OCI-LY1 (cell line): Measurements from ENCODE around the gene KCNIP4.

ENCODE experiments used
- H2AFZ ChIP-seq: fragments of 200-600 bp; sonication (generic), shearing (Covaris generic); 2 replicates; pipeline ENCODE4 v1.6.0; 2014; ENCODE audit warnings: antibody characterized with exemption, mild to moderate bottlenecking, low read length
- H3F3A ChIP-seq: fragments of 200-600 bp; sonication (generic), shearing (Covaris generic); 2 replicates; pipeline ENCODE4 v1.6.0; 2014; ENCODE audit warnings: mild to moderate bottlenecking, antibody characterized with exemption, low read length, moderate library complexity; ENCODE audit not compliant: insufficient read depth
- H3K27ac ChIP-seq: fragments of 200-600 bp; sonication (generic); 2 replicates; pipeline ENCODE4 v1.5.1; 2014; ENCODE audit warnings: low read length, mixed run types, mild to moderate bottlenecking, low read depth; ENCODE audit not compliant: poor library complexity, severe bottlenecking
- H3K27me3 ChIP-seq: fragments of 200-600 bp; sonication (generic); 2 replicates; pipeline ENCODE4 v1.6.0; 2014; ENCODE audit warnings: antibody characterized with exemption, mild to moderate bottlenecking, low read length, moderate library complexity; ENCODE audit not compliant: insufficient read depth
- H3K36me3 ChIP-seq: fragments of 200-600 bp; sonication (generic); 2 replicates; pipeline ENCODE4 v1.6.1; 2014; ENCODE audit warnings: mild to moderate bottlenecking, antibody characterized with exemption, low read length, moderate library complexity, mixed read lengths; ENCODE audit not compliant: insufficient read depth
- H3K4me1 ChIP-seq: fragments of 200-600 bp; sonication (generic); 2 replicates; pipeline ENCODE4 v1.5.1; 2014; ENCODE audit warnings: mild to moderate bottlenecking, low read length, moderate library complexity; ENCODE audit not compliant: insufficient read depth, severe bottlenecking
- H3K4me2 ChIP-seq: fragments of 200-600 bp; sonication (generic), shearing (Covaris generic); 2 replicates; pipeline ENCODE4 v1.6.1; 2014; ENCODE audit warnings: low read length
- H3K4me3 ChIP-seq: fragments of 200-600 bp; sonication (generic); 2 replicates; pipeline ENCODE4 v1.5.1; 2014; ENCODE audit warnings: low read length, low read depth, mild to moderate bottlenecking, mixed read lengths; ENCODE audit not compliant: poor library complexity, severe bottlenecking
- H3K79me2 ChIP-seq: fragments of 200-600 bp; shearing (Covaris generic); 2 replicates; pipeline ENCODE4 v1.6.1; 2016; ENCODE audit warnings: mixed run types, low read length, mixed read lengths; ENCODE audit not compliant: insufficient read depth
- H3K9ac ChIP-seq: fragments of 200-600 bp; sonication (generic), shearing (Covaris generic); 2 replicates; pipeline ENCODE4 v1.6.1; 2014; ENCODE audit warnings: mild to moderate bottlenecking, low read length, mixed read lengths
- H3K9me2 ChIP-seq: fragments of 200-600 bp; sonication (generic), shearing (Covaris generic); 2 replicates; pipeline ENCODE4 v1.6.1; 2014; ENCODE audit warnings: low read depth, mild to moderate bottlenecking, low read length, mixed read lengths
- H3K9me3 ChIP-seq: fragments of 200-600 bp; shearing (Covaris generic); 2 replicates; pipeline ENCODE4 v1.6.1; 2014; ENCODE audit warnings: low read length, mixed read lengths
- H4K20me1 ChIP-seq: fragments of 200-600 bp; sonication (generic), shearing (Covaris generic); 2 replicates; pipeline ENCODE4 v1.6.0; 2016; ENCODE audit warnings: mild to moderate bottlenecking, low read length; ENCODE audit not compliant: insufficient read depth
- EZH2 ChIP-seq: fragments of 200-600 bp; sonication (generic), shearing (Covaris generic); IDR thresholded peaks from 2 replicates; pipeline ENCODE4 v1.8.0; 2017; ENCODE audit warnings: borderline replicate concordance, mixed run types, mild to moderate bottlenecking, antibody characterized with exemption, low read length, moderate library complexity, mixed read lengths
- TF ChIP-seq, protein P1 (sequence below): fragments of 200-600 bp; sonication (generic), shearing (Covaris generic); IDR thresholded peaks from 2 replicates; pipeline ENCODE4 v1.5.1; 2017; ENCODE audit warnings: mild to moderate bottlenecking, antibody characterized with exemption, low read length, moderate library complexity, mixed read lengths

The KCNIP4 gene

DNA sequence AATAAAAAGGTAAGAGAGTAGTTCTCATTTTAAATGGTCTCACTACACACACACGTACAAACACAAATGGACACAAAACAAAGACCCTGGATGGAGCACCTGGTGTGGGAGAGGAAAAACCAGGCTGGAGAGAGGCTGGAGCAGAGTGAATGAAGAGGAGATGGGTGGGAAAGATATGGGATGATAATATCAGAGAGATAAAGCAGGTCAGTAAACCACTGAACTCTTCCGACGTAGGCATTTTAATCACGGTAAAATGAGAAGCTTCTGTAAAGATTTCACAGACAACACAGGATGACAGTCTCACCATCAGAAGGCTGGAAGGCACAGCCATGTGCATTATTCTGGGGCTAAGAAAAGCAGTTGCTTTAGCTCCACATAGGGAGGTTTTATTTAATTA, 532.8 kb downstream of the KCNIP4 start:
- H3K9me2 ChIP-seq = no peaks in the 10 kb centered on the region
- H4K20me1 ChIP-seq = no peaks in the 10 kb centered on the region
- no peaks in the 10 kb centered on the region for H3K79me2 ChIP-seq
- no peaks in the 10 kb centered on the region for H3F3A ChIP-seq
- no peak overlapping the region for H2AFZ ChIP-seq
- no peak overlapping the region for H3K27ac ChIP-seq
- no peaks in the 10 kb centered on the region for H3K27me3 ChIP-seq
- no peak overlapping the region for H3K9ac ChIP-seq
- no peaks in the 10 kb centered on the region for H3K9me3 ChIP-seq
- no peaks in the 10 kb centered on the region for H3K4me1 ChIP-seq
- TF ChIP-seq EZH2 = no peak
- TF ChIP-seq, protein P1, sequence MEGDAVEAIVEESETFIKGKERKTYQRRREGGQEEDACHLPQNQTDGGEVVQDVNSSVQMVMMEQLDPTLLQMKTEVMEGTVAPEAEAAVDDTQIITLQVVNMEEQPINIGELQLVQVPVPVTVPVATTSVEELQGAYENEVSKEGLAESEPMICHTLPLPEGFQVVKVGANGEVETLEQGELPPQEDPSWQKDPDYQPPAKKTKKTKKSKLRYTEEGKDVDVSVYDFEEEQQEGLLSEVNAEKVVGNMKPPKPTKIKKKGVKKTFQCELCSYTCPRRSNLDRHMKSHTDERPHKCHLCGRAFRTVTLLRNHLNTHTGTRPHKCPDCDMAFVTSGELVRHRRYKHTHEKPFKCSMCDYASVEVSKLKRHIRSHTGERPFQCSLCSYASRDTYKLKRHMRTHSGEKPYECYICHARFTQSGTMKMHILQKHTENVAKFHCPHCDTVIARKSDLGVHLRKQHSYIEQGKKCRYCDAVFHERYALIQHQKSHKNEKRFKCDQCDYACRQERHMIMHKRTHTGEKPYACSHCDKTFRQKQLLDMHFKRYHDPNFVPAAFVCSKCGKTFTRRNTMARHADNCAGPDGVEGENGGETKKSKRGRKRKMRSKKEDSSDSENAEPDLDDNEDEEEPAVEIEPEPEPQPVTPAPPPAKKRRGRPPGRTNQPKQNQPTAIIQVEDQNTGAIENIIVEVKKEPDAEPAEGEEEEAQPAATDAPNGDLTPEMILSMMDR = no peak
- no peak overlapping the region for H3K4me3 ChIP-seq
- no peak overlapping the region for H3K4me2 ChIP-seq
- no peaks in the 10 kb centered on the region for H3K36me3 ChIP-seq

DNA sequence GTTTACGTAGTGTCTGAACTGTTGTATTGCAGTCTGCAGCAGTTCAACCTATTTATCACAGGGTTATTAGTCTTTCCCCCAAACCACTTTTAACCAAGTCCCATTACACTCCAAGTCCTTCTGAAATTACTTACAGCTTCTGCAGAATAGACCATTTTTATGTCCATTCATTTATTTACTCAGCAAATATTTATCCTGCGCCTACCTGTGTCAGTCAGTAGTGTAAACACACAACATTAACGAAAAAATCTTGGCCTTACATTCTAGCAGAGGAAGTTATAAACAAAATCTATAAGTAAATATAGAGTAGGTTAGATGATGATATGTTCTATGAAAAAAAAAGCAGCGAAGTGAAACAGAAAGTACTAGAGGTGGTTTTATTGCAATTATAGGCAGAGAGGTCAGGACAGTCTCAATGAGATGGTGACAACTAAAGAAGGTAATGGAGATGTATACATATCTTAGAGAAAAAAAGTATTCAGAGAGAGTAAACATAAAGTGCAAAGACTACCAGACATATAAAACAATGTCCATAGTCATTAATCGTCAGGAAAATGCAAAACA, 534.7 kb downstream of the KCNIP4 start:
- Histone ChIP-seq H3K9ac (no peak overlapping the region), H3K4me2 (no peak overlapping the region)

DNA sequence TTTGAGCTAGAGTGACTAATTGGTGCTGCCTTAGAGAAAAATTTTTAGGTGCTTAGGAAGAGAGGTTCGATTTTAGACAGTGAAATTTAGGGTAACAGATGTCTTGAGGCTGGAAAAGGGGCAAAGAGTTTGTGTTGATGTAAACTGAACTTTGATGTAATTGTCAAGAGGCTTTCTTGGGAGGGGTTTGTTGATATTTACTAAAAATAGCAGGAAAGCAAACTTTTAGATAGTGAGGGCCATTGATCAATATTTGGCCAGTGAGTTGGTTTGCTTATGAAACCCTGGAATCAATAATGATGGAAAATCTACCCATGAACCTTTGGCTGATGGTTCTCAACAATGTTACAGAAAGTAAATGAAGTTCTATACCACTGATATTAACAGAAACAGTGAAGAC, 537.5 kb downstream of the KCNIP4 start:
- H3K4me2 ChIP-seq = no peak overlapping the region
- no peaks in the 10 kb centered on the region for H3K4me1 ChIP-seq
- TF ChIP-seq EZH2 = no peak
- TF ChIP-seq, protein P1 = no peak
- H3K9ac ChIP-seq = no peak overlapping the region
- H3K79me2 ChIP-seq = no peaks in the 10 kb centered on the region
- H2AFZ ChIP-seq = no peak overlapping the region
- no peaks in the 10 kb centered on the region for H3K27me3 ChIP-seq
- no peak overlapping the region for H3K4me3 ChIP-seq
- H3K9me3 ChIP-seq = no peaks in the 10 kb centered on the region
- H4K20me1 ChIP-seq = no peaks in the 10 kb centered on the region
- no peaks in the 10 kb centered on the region for H3K9me2 ChIP-seq
- no peaks in the 10 kb centered on the region for H3K36me3 ChIP-seq
- H3F3A ChIP-seq = no peaks in the 10 kb centered on the region
- no peak overlapping the region for H3K27ac ChIP-seq

More for the DNA sequence above, 534.7 kb downstream of the KCNIP4 start:
- Histone ChIP-seq H3K27me3 (no peaks in the 10 kb centered on the region), H3F3A (no peaks in the 10 kb centered on the region), H3K27ac (no peak overlapping the region), H3K9me3 (no peaks in the 10 kb centered on the region), H3K36me3 (no peaks in the 10 kb centered on the region), H3K9me2 (no peaks in the 10 kb centered on the region), H2AFZ (no peak overlapping the region), H4K20me1 (no peaks in the 10 kb centered on the region), H3K4me1 (no peaks in the 10 kb centered on the region), H3K79me2 (no peaks in the 10 kb centered on the region), H3K4me3 (no peak overlapping the region)
- TF ChIP-seq, protein P1 = no peak
- TF ChIP-seq EZH2 = no peak
